Tibial nerve (tissue), 4 donors: ENCODE results near the gene KAT6B.

Source experiments
- CTCF ChIP-seq, 5 experiments: fragments of 200-600 bp in 3 of 5; fragments of 450-650 bp in 2 of 5; sonication (generic) in 3 of 5; IDR thresholded peaks; one replicate each; pipeline ENCODE4 v1.5.1; 2016 to 2019; ENCODE audit warnings: antibody characterized with exemption in 5 of 5, mild to moderate bottlenecking in 3 of 5, moderate library complexity in 2 of 5
- EP300 ChIP-seq, 2 donors: sonication (generic); formaldehyde crosslinking; IDR thresholded peaks; one replicate each; pipeline ENCODE4 v1.6.1; 2017; ENCODE audit warnings: antibody characterized with exemption in 2 of 2, mild to moderate bottlenecking in 1 of 2
- POLR2A ChIP-seq, 2 donors: fragments of 450-650 bp; IDR thresholded peaks; one replicate each; pipeline ENCODE4 v1.6.1; 2017; ENCODE audit warnings: antibody characterized with exemption in 2 of 2, mild to moderate bottlenecking in 2 of 2, moderate library complexity in 2 of 2

GRCh38 chr10:74787457-74787856 is 38.9 kb upstream of the KAT6B start:
- TF ChIP-seq CTCF (IDR thresholded peaks at IDR 0.05), result no peak
- TF ChIP-seq EP300 (IDR thresholded peaks at IDR 0.05), result no peak
- no peak for TF ChIP-seq POLR2A (IDR thresholded peaks at IDR 0.05)
